K562 (cell line): ENCODE measurements around the gene SUMF2. TPM values are rescaled to one million over a fixed set of nuclear protein-coding genes. Genes with fewer than 3 reads are reported as not detected.

ENCODE experiments used
- C11orf30 ChIP-seq: fragments of 450-650 bp; IDR thresholded peaks from 2 replicates; pipeline ENCODE4 v1.6.1; 2016; ENCODE audit warnings: low read depth, mild to moderate bottlenecking
- CEBPG ChIP-seq, 3 experiments: fragments of 200-800 bp in 1 of 3; sonication (Bioruptor generic) in 1 of 3; sonication (generic) in 1 of 3; formaldehyde crosslinking in 1 of 3; IDR thresholded peaks in 2 of 3; conservative IDR thresholded peaks in 1 of 3; 2 replicates each; pipeline versions ENCODE4 v1.6.1 to v1.8.0; 2016 to 2022; ENCODE audit warnings: missing compliant biosample characterization in 2 of 3, missing genetic modification characterization in 2 of 3, mild to moderate bottlenecking in 1 of 3, missing genetic modification reagents in 1 of 3
- EHMT2 ChIP-seq: fragments of 450-650 bp; IDR thresholded peaks from 2 replicates; pipeline ENCODE4 v1.6.1; 2018; ENCODE audit warnings: antibody characterized with exemption
- ESRRB ChIP-seq: fragments of 250-450 bp; sonication (Bioruptor Pico); IDR thresholded peaks from 2 replicates; pipeline ENCODE4 v1.5.0; 2020; ENCODE audit warnings: mild to moderate bottlenecking, moderate library complexity, borderline replicate concordance
- KAT2B ChIP-seq: IDR thresholded peaks from one replicate; pipeline ENCODE4 v1.6.1; 2012; ENCODE audit warnings: low read depth, mild to moderate bottlenecking, control low read depth, inconsistent platforms, low read length, moderate library complexity
- KAT8 ChIP-seq: fragments of 450-650 bp; IDR thresholded peaks from 2 replicates; pipeline ENCODE4 v1.6.1; 2016; ENCODE audit warnings: low read depth, mild to moderate bottlenecking
- KLF10 ChIP-seq: fragments of 250-450 bp; sonication (Bioruptor Pico); IDR thresholded peaks from 2 replicates; pipeline ENCODE4 v1.6.1; 2021; ENCODE audit warnings: matching md5 sums
- MAFK ChIP-seq: IDR thresholded peaks from 2 replicates; pipeline ENCODE4 v1.6.1; 2011; ENCODE audit warnings: low read length, improper control_type of control experiment
- MAZ ChIP-seq, 2 experiments: fragments of 450-650 bp in 1 of 2; sonication (generic) in 1 of 2; formaldehyde crosslinking; IDR thresholded peaks in 1 of 2; conservative IDR thresholded peaks in 1 of 2; 2 replicates each; pipeline versions ENCODE4 v1.4.0 to v1.5.0; 2020; ENCODE audit warnings: mild to moderate bottlenecking in 1 of 2, missing genetic modification reagents in 1 of 2
- POLR2B ChIP-seq: fragments of 450-650 bp; IDR thresholded peaks from 2 replicates; pipeline ENCODE4 v1.6.1; 2018; ENCODE audit warnings: low read depth; ENCODE audit not compliant: partially characterized antibody
- PREB ChIP-seq: sonication (generic); formaldehyde crosslinking; IDR thresholded peaks from 2 replicates; pipeline ENCODE4 v1.8.1; 2023; ENCODE audit warnings: mild to moderate bottlenecking, missing genetic modification reagents
- SRSF9 ChIP-seq: fragments of 200-400 bp; formaldehyde crosslinking; IDR thresholded peaks from 2 replicates; pipeline ENCODE4 v1.6.1; 2017; ENCODE audit warnings: low read depth, low read length, borderline replicate concordance
- SUPT5H ChIP-seq: fragments of 450-650 bp; IDR thresholded peaks from 2 replicates; pipeline ENCODE4 v1.6.1; 2016
- TRIM24 ChIP-seq, 2 experiments: fragments of 450-650 bp; IDR thresholded peaks; 2 replicates each; pipeline ENCODE4 v1.6.1; 2016
- TRIM28 ChIP-seq: fragments of 450-650 bp; IDR thresholded peaks from 2 replicates; pipeline ENCODE4 v1.6.1; 2017
- ZBTB26 ChIP-seq: fragments of 450-650 bp; formaldehyde crosslinking; IDR thresholded peaks from 2 replicates; pipeline ENCODE4 v1.4.0; 2022; ENCODE audit warnings: missing genetic modification characterization
- ZBTB7A ChIP-seq: IDR thresholded peaks from 2 replicates; pipeline ENCODE4 v1.6.1; 2011; ENCODE audit warnings: low read depth, mild to moderate bottlenecking, low read length, moderate library complexity, borderline replicate concordance; ENCODE audit not compliant: control insufficient read depth
- ZHX1 ChIP-seq: fragments of 150-350 bp; conservative IDR thresholded peaks from 2 replicates; pipeline ENCODE4 v1.6.1; 2014; ENCODE audit warnings: low read length
- ZNF280A ChIP-seq: fragments of 450-650 bp; IDR thresholded peaks from 2 replicates; pipeline ENCODE4 v1.6.1; 2018; ENCODE audit warnings: mild to moderate bottlenecking, low read depth; ENCODE audit not compliant: partially characterized antibody
- ZNF311 ChIP-seq: fragments of 250-450 bp; sonication (Bioruptor Pico); IDR thresholded peaks from 2 replicates; pipeline ENCODE4 v1.4.0; 2020; ENCODE audit warnings: mild to moderate bottlenecking, moderate library complexity
- ZNF444 ChIP-seq: fragments of 250-450 bp; sonication (Bioruptor Pico); IDR thresholded peaks from 2 replicates; pipeline ENCODE4 v1.4.0; 2020; ENCODE audit warnings: mild to moderate bottlenecking, moderate library complexity
- ZNF77 ChIP-seq: fragments of 250-450 bp; sonication (Bioruptor Pico); IDR thresholded peaks from 2 replicates; pipeline ENCODE4 v1.5.0; 2020
- ZNF785 ChIP-seq: fragments of 250-450 bp; sonication (Bioruptor Pico); IDR thresholded peaks from 2 replicates; pipeline ENCODE4 v1.4.0; 2020; ENCODE audit warnings: mild to moderate bottlenecking
- polyA plus RNA-seq, 8 experiments: library from polyadenylated mRNA; depleted of rRNA in 4 of 8; stranded (reverse) in 5 of 8; unstranded in 3 of 8; fragments of >200 nt; fragmentation: Nextera tagmentation in 2 of 8; fragmentation: Illumina TruSeq in 1 of 8; extraction: Ambion mirVana in 2 of 8; extraction: Trizol in 1 of 8; gene quantifications; 2 replicates each; pipeline versions ENCODE4 v1.2.1 to v1.2.3, GENCODE V29; 2011 to 2014; ENCODE audit warnings: inconsistent platforms in 1 of 8, missing spikeins in 1 of 8
- total RNA-seq, 7 experiments: library from RNA; depleted of rRNA in 6 of 7; stranded (reverse); fragments of >200 nt in 6 of 7; fragmentation: Illumina TruSeq in 2 of 7; extraction: Trizol in 2 of 7; gene quantifications; 2 replicates each; pipeline versions ENCODE4 v1.2.1 to v1.2.3, GENCODE V29; 2011 to 2021; ENCODE audit warnings: low replicate concordance in 1 of 7

SUMF2 gene
- total and polyA plus RNA-seq, 9 of the 15 experiments (the other 6 are each of a cell fraction or from before 2014, with no cell fraction given), result 39.0 to 113 (median 67.7) TPM

GRCh38 chr7:56107954-56108258 lies 43.8 kb downstream of the SUMF2 start (continued):
- no peak for TF ChIP-seq ZHX1
- TF ChIP-seq C11orf30, result no peak
- no peak for TF ChIP-seq SUPT5H
- TF ChIP-seq KAT2B, result no peak
- no peak for TF ChIP-seq KLF10 (CRISPR knock-in tag)
- peak; percentile 85 for TF ChIP-seq TRIM28
- no peak for TF ChIP-seq ZNF444
- TF ChIP-seq POLR2B, result no peak
- no peak for TF ChIP-seq ESRRB
- TF ChIP-seq TRIM24 (IDR thresholded peaks at IDR 0.05), result peak in 1 of 2 experiments; percentile 59; a peak in 2 of 4 replicates
- no peak for TF ChIP-seq SRSF9
- TF ChIP-seq ZBTB7A, result no peak
- TF ChIP-seq MAZ (CRISPR knock-in tag; conservative IDR thresholded peaks at IDR 0.05 in 1 of 2, IDR thresholded peaks at IDR 0.05 in 1 of 2), result no peak
- no peak for TF ChIP-seq KAT8
- no peak for TF ChIP-seq ZNF311 (CRISPR knock-in tag)
- peak; percentile 84 for TF ChIP-seq ZNF280A
- TF ChIP-seq ZNF785 (CRISPR knock-in tag), result no peak
- TF ChIP-seq EHMT2, result 0 out of 2 replicates have a peak, but pooled peaks have one; percentile 19
- no peak for TF ChIP-seq ZBTB26 (CRISPR knock-in tag)
- no peak for TF ChIP-seq MAFK
- TF ChIP-seq CEBPG (CRISPR knock-in tag; IDR thresholded peaks at IDR 0.05), result no peak
- no peak for TF ChIP-seq CEBPG (tag; conservative IDR thresholded peaks at IDR 0.05 in 1 of 2, IDR thresholded peaks at IDR 0.05 in 1 of 2)
- TF ChIP-seq PREB, result no peak
- TF ChIP-seq ZNF77 (CRISPR knock-in tag), result no peak
